GM12878 (cell line): ENCODE measurements around the gene RIPOR1. TPM values are rescaled to one million over a fixed set of nuclear protein-coding genes. Genes with fewer than 3 reads are reported as not detected.
A peak's percentile ranks its signal among the peaks of the same experiment; 100 is the strongest.

Experiments used
- ATAC-seq: fragments of 200-7000 bp; cut with Tn5 transposase; 3 replicates; pipeline ENCODE4 v1.9.1; 2020; ENCODE audit warnings: mild to moderate bottlenecking, moderate library complexity
- BruUV-seq: library from RNA; stranded (reverse); fragments of 400-500 nt; replicated peaks from 2 replicates; lab custom pipeline; 2021; lab: Mats Ljungman, UMichigan
- CTCF ChIA-PET: fragments of 300-600 bp; sonication (Branson Sonifier 250); formaldehyde crosslinking; extraction: SDS; loops from one replicate; lab custom pipeline; 2021; ENCODE audit warnings: inconsistent platforms; lab: Yijun Ruan, JAX
- POLR2A ChIA-PET: fragments of 350-600 bp; formaldehyde crosslinking; extraction: SDS; loops from one replicate; lab custom pipeline; 2021; ENCODE audit warnings: inconsistent platforms; lab: Charles Lee
- RAD21 ChIA-PET: fragments of 300-600 bp; sonication (Branson Sonifier 250); formaldehyde crosslinking; loops from one replicate; lab custom pipeline; 2023; ENCODE audit warnings: antibody characterized with exemption; ENCODE audit not compliant: unreplicated experiment; lab: Charles Lee
- SMC1A ChIA-PET: fragments of 300-600 bp; sonication (Branson Sonifier 250); formaldehyde crosslinking; loops from one replicate; lab custom pipeline; 2023; ENCODE audit not compliant: unreplicated experiment, uncharacterized antibody; lab: Charles Lee
- DNase-seq: peaks from one replicate; pipeline ENCODE4 v3.0.0-alpha.2; 2011; ENCODE audit warnings: low read depth, low spot score
- FAIRE-seq: peaks from 3 replicates; lab custom pipeline; 2011; peaks lifted over from hg19 to GRCh38; lab: Jason Lieb, UNC
- H2AFZ ChIP-seq: 2 replicates; pipeline ENCODE4 v1.6.0; 2011; ENCODE audit warnings: low read depth, low read length, control low read depth; ENCODE audit not compliant: control insufficient read depth
- H3K27ac ChIP-seq: 2 replicates; pipeline ENCODE4 v1.5.1; 2011; ENCODE audit warnings: control low read depth; ENCODE audit not compliant: control insufficient read depth, insufficient read depth
- H3K27me3 ChIP-seq, 2 experiments: replicated peaks in 1 of 2; 2 replicates each; pipeline versions ENCODE4 v1.6.0 to v1.6.1; 2011; ENCODE audit warnings: low read length in 1 of 2; ENCODE audit not compliant: control insufficient read depth in 2 of 2, insufficient read depth in 2 of 2
- H3K36me3 ChIP-seq, 2 experiments: 2 replicates each; pipeline ENCODE4 v1.5.1; 2011; ENCODE audit warnings: low read length in 1 of 2; ENCODE audit not compliant: control insufficient read depth in 2 of 2, insufficient read depth in 2 of 2
- H3K4me1 ChIP-seq: 2 replicates; pipeline ENCODE4 v1.6.1; 2011; ENCODE audit warnings: mild to moderate bottlenecking, low read length, moderate library complexity, mixed read lengths; ENCODE audit not compliant: control insufficient read depth, insufficient read depth
- H3K4me2 ChIP-seq: 2 replicates; pipeline ENCODE4 v1.6.0; 2011; ENCODE audit warnings: control low read depth; ENCODE audit not compliant: control insufficient read depth, insufficient read depth
- H3K4me3 ChIP-seq: fragments of 200-600 bp; sonication (generic); 2 replicates; pipeline ENCODE4 v1.5.1; 2016
- H3K79me2 ChIP-seq: 2 replicates; pipeline ENCODE4 v1.6.0; 2011; ENCODE audit warnings: low read length; ENCODE audit not compliant: control insufficient read depth, insufficient read depth
- H3K9ac ChIP-seq: 2 replicates; pipeline ENCODE4 v1.8.0; 2011; ENCODE audit warnings: low read length, control low read depth, mixed read lengths; ENCODE audit not compliant: control insufficient read depth, insufficient read depth
- H3K9me3 ChIP-seq: replicated peaks from 3 replicates; pipeline ENCODE4 v1.5.1; 2011; ENCODE audit warnings: mild to moderate bottlenecking, low read length; ENCODE audit not compliant: control insufficient read depth, insufficient read depth
- H4K20me1 ChIP-seq: 2 replicates; pipeline ENCODE4 v1.6.0; 2011; ENCODE audit not compliant: control insufficient read depth, insufficient read depth
- BHLHE40 ChIP-seq, 2 experiments: fragments of 450-650 bp in 1 of 2; IDR thresholded peaks; 2 replicates each; pipeline ENCODE4 v1.6.1; 2011 to 2017; ENCODE audit warnings: low read depth in 2 of 2, borderline replicate concordance in 1 of 2, improper control_type of control experiment in 1 of 2, low read length in 1 of 2, mild to moderate bottlenecking in 1 of 2
- DPF2 ChIP-seq: fragments of 450-650 bp; IDR thresholded peaks from 2 replicates; pipeline ENCODE4 v1.6.1; 2017; ENCODE audit warnings: mild to moderate bottlenecking
- FOXM1 ChIP-seq: IDR thresholded peaks from 2 replicates; pipeline ENCODE4 v1.6.1; 2012; ENCODE audit warnings: low read depth, mild to moderate bottlenecking, inconsistent platforms, low read length, moderate library complexity
- HDAC6 ChIP-seq: fragments of 200-600 bp; sonication (generic); IDR thresholded peaks from one replicate; pipeline ENCODE4 v1.8.0; 2017; ENCODE audit warnings: antibody characterized with exemption; ENCODE audit not compliant: unreplicated experiment
- IKZF1 ChIP-seq: fragments of 450-650 bp; conservative IDR thresholded peaks from 2 replicates; pipeline ENCODE4 v1.6.1; 2017; ENCODE audit warnings: antibody characterized with exemption, mild to moderate bottlenecking
- LARP7 ChIP-seq: fragments of 450-650 bp; IDR thresholded peaks from 2 replicates; pipeline ENCODE4 v1.6.1; 2017; ENCODE audit warnings: mild to moderate bottlenecking
- MEF2B ChIP-seq: fragments of 450-650 bp; IDR thresholded peaks from 2 replicates; pipeline ENCODE4 v1.6.1; 2018; ENCODE audit warnings: mild to moderate bottlenecking, moderate library complexity; ENCODE audit not compliant: partially characterized antibody, poor library complexity, severe bottlenecking
- RAD51 ChIP-seq: fragments of 450-650 bp; IDR thresholded peaks from 2 replicates; pipeline ENCODE4 v1.6.1; 2016; ENCODE audit warnings: moderate library complexity, mild to moderate bottlenecking, inconsistent platforms
- SMAD1 ChIP-seq: fragments of 450-650 bp; IDR thresholded peaks from 2 replicates; pipeline ENCODE4 v1.6.1; 2018; ENCODE audit warnings: mild to moderate bottlenecking, low read depth; ENCODE audit not compliant: partially characterized antibody
- SPI1 ChIP-seq: IDR thresholded peaks from 2 replicates; pipeline ENCODE4 v1.6.1; 2011; ENCODE audit warnings: low read depth, mild to moderate bottlenecking, low read length, moderate library complexity, borderline replicate concordance; ENCODE audit not compliant: insufficient read depth
- SREBF2 ChIP-seq: IDR thresholded peaks from 2 replicates; pipeline ENCODE4 v1.6.1; 2012; ENCODE audit warnings: mild to moderate bottlenecking, low read length
- TCF12 ChIP-seq: IDR thresholded peaks from 2 replicates; pipeline ENCODE4 v1.6.1; 2011; ENCODE audit warnings: low read depth, mild to moderate bottlenecking, low read length
- ZZZ3 ChIP-seq: IDR thresholded peaks from 2 replicates; pipeline ENCODE4 v1.6.1; 2011; ENCODE audit warnings: low read depth; ENCODE audit not compliant: control insufficient read depth, insufficient read length
- WGBS: methylation state at CpG from one replicate; pipeline ENCODE4 v1.1.6; 2016; ENCODE audit warnings: low lambda C conversion rate; ENCODE audit not compliant: insufficient replicate concordance, insufficient coverage; ENCODE audit errors: missing lambda C conversion rate; 5-methylcytosine and 5-hydroxymethylcytosine counted together
- in situ Hi-C: fragments of 300-500 bp; cut with MboI; formaldehyde crosslinking; loops from 9 replicates; pipeline ENCODE4 v1.14.3; 2018; ENCODE audit warnings: mixed read lengths
- intact Hi-C: fragments of 100-400 bp; cut with micrococcal nuclease; formaldehyde crosslinking; loops from one replicate; pipeline ENCODE4 v1.14.2; 2022; ENCODE audit not compliant: unreplicated experiment
- polyA plus RNA-seq, 11 experiments: library from polyadenylated mRNA; depleted of rRNA in 4 of 11; unstranded in 6 of 11; stranded (reverse) in 5 of 11; fragments of >200 nt; fragmentation: Nextera tagmentation in 4 of 11; fragmentation: Illumina TruSeq in 1 of 11; extraction: Ambion mirVana in 4 of 11; extraction: Trizol in 1 of 11; gene quantifications; 1 replicate in 1 of 11; 2 replicates in 10 of 11; pipeline versions ENCODE4 v1.2.1 to v1.2.3, GENCODE V29; 2011 to 2016; ENCODE audit warnings: inconsistent platforms in 2 of 11, missing spikeins in 2 of 11, low read depth in 1 of 11
- total RNA-seq, 4 experiments: library from RNA; depleted of rRNA in 3 of 4; stranded (reverse); fragments of >200 nt in 3 of 4; fragmentation: Illumina TruSeq in 1 of 4; extraction: Trizol in 1 of 4; gene quantifications; 2 replicates each; pipeline versions ENCODE4 v1.2.1 to v1.2.3, GENCODE V29; 2013 to 2021
- TF ChIP-seq, protein P1 (sequence below): IDR thresholded peaks from 2 replicates; pipeline ENCODE4 v1.6.1; 2012; ENCODE audit warnings: low read length, inconsistent platforms
- TF ChIP-seq, protein P2 (sequence below): fragments of 450-650 bp; IDR thresholded peaks from 2 replicates; pipeline ENCODE4 v1.6.1; 2017; ENCODE audit warnings: mild to moderate bottlenecking, low read depth, inconsistent platforms; ENCODE audit not compliant: poor library complexity, severe bottlenecking
- TF ChIP-seq, protein P3 (sequence below): fragments of 450-650 bp; IDR thresholded peaks from 2 replicates; pipeline ENCODE4 v1.6.1; 2018; ENCODE audit warnings: mild to moderate bottlenecking, low read depth, moderate library complexity; ENCODE audit not compliant: partially characterized antibody

The RIPOR1 gene
- total and polyA plus RNA-seq, 10 of the 15 experiments (the other 5 are each of a cell fraction or from before 2014, with no cell fraction given) = 0.13 to 28.5 (median 7.0) TPM

DNA sequence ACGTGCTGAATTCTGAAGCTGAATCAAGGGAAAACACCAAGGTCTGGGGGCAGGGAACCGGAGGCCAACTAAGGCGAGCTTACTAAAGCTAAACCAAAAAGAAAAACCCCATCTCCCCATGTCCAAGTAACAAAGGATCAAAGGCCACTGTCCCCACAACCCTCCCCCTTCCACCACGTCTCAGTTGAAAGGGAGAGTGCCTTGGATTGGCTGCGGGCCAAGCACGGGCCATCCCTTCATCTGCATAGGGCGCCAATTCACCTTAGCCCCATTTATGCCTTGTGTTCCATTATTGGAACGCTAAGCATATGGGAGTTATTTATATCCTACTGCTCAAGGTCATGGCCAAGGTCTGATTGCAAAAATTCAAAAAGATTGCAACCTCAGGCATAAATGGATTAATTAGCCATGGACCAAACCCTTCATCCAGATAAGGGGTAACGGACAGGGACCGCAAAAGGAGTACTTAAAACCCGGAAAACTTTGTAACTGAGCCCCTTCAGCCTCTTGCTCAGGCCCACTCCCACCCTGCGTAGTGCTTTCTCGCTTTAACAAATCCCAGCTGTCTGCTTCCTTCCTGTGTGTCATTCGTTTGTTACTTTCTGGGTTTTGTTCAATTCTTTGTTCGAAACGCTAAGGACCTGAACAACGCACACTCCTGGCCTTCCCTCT is 46.9 kb upstream of the RIPOR1 start:
- no peak for DNase-seq
- peak overlapping the region; percentile 73 for H2AFZ ChIP-seq
- peaks cover 51% of the 10 kb centered on the region for H3K79me2 ChIP-seq
- TF ChIP-seq LARP7 = no peak
- TF ChIP-seq HDAC6 = no peak
- no peak for TF ChIP-seq ZZZ3
- TF ChIP-seq IKZF1 = no peak
- TF ChIP-seq MEF2B = no peak
- peak; percentile 46 to 80; a peak in 3 of 4 replicates for TF ChIP-seq BHLHE40 (IDR thresholded peaks at IDR 0.05; ENCODE audit: borderline replicate concordance in 1 of 2, low read depth in 2 of 2, low read length in 1 of 2)
- TF ChIP-seq, protein P1, sequence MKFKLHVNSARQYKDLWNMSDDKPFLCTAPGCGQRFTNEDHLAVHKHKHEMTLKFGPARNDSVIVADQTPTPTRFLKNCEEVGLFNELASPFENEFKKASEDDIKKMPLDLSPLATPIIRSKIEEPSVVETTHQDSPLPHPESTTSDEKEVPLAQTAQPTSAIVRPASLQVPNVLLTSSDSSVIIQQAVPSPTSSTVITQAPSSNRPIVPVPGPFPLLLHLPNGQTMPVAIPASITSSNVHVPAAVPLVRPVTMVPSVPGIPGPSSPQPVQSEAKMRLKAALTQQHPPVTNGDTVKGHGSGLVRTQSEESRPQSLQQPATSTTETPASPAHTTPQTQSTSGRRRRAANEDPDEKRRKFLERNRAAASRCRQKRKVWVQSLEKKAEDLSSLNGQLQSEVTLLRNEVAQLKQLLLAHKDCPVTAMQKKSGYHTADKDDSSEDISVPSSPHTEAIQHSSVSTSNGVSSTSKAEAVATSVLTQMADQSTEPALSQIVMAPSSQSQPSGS = no peak
- TF ChIP-seq RAD51 = no peak
- TF ChIP-seq FOXM1 = 0 out of 2 replicates have a peak, but pooled peaks have one; percentile 51
- TF ChIP-seq SPI1 = no peak
- no peak; the same call in 1 of the 2 replicates for TF ChIP-seq DPF2
- no peak for TF ChIP-seq SREBF2
- TF ChIP-seq, protein P2, sequence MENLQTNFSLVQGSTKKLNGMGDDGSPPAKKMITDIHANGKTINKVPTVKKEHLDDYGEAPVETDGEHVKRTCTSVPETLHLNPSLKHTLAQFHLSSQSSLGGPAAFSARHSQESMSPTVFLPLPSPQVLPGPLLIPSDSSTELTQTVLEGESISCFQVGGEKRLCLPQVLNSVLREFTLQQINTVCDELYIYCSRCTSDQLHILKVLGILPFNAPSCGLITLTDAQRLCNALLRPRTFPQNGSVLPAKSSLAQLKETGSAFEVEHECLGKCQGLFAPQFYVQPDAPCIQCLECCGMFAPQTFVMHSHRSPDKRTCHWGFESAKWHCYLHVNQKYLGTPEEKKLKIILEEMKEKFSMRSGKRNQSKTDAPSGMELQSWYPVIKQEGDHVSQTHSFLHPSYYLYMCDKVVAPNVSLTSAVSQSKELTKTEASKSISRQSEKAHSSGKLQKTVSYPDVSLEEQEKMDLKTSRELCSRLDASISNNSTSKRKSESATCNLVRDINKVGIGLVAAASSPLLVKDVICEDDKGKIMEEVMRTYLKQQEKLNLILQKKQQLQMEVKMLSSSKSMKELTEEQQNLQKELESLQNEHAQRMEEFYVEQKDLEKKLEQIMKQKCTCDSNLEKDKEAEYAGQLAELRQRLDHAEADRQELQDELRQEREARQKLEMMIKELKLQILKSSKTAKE = peak; percentile 39
- TF ChIP-seq, protein P3, sequence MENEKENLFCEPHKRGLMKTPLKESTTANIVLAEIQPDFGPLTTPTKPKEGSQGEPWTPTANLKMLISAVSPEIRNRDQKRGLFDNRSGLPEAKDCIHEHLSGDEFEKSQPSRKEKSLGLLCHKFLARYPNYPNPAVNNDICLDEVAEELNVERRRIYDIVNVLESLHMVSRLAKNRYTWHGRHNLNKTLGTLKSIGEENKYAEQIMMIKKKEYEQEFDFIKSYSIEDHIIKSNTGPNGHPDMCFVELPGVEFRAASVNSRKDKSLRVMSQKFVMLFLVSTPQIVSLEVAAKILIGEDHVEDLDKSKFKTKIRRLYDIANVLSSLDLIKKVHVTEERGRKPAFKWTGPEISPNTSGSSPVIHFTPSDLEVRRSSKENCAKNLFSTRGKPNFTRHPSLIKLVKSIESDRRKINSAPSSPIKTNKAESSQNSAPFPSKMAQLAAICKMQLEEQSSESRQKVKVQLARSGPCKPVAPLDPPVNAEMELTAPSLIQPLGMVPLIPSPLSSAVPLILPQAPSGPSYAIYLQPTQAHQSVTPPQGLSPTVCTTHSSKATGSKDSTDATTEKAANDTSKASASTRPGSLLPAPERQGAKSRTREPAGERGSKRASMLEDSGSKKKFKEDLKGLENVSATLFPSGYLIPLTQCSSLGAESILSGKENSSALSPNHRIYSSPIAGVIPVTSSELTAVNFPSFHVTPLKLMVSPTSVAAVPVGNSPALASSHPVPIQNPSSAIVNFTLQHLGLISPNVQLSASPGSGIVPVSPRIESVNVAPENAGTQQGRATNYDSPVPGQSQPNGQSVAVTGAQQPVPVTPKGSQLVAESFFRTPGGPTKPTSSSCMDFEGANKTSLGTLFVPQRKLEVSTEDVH = peak; percentile 33
- TF ChIP-seq TCF12 = 0 out of 2 replicates have a peak, but pooled peaks have one; percentile 9
- TF ChIP-seq SMAD1 = peak; percentile 87

More for the DNA sequence above, 46.9 kb upstream of the RIPOR1 start:
- SMC1A ChIA-PET = interaction anchor here (0.6 to 7.0 kb wide), 16 partner anchors 9 to 235 kb away, joined by 3 to 88 read pairs (median 4); no protein-coding TSS in a partner anchor
- WGBS = under 1% methylated on average over 17 of the region's 17 CpGs
- H3K27ac ChIP-seq = peak overlapping the region; percentile 86
- intact Hi-C loops (loop anchor here (1.0 kb wide), 1 partner anchor 33 kb away; no protein-coding TSS in a partner anchor), in situ Hi-C loops (loop anchor here (5.0 kb wide), 1 partner anchor 36 kb away; no protein-coding TSS in a partner anchor)
- no peaks in the 10 kb centered on the region for H4K20me1 ChIP-seq
- FAIRE-seq (peak; percentile 54), ATAC-seq (peak; percentile 43)
- H3K36me3 ChIP-seq = no peaks in the 10 kb centered on the region
- H3K4me3 ChIP-seq = peak overlapping the region; percentile 84
- RAD21 ChIA-PET = interaction anchor here (0.6 to 4.6 kb wide), 25 partner anchors 10 to 531 kb away, joined by 3 to 79 read pairs (median 4); partner anchors contain the start of genes ACD, C16orf86, CARMIL2 and ENKD1
- peak overlapping the region; percentile 95 for H3K4me2 ChIP-seq
- TSS peak; percentile 95 for BruUV-seq
- peaks cover 14% of the 10 kb centered on the region for H3K4me1 ChIP-seq
- CTCF ChIA-PET = interaction anchor here (0.9 to 8.2 kb wide), 27 partner anchors 10 to 380 kb away, joined by 3 to 252 read pairs (median 6); partner anchors contain the start of genes ACD, CARMIL2 and TMEM208
- POLR2A ChIA-PET = interaction anchor here (0.8 to 1.9 kb wide), 14 partner anchors 8 to 237 kb away, joined by 3 to 11 read pairs (median 4); partner anchors contain the start of genes ACD and CTCF
- H3K9me3 ChIP-seq = no peaks in the 10 kb centered on the region
- H3K27me3 ChIP-seq = no peaks in the 10 kb centered on the region
- peak overlapping the region; percentile 89 for H3K9ac ChIP-seq
